ENCODE results near the gene ZNF24. TPM values are rescaled to one million over a fixed set of nuclear protein-coding genes. Genes with fewer than 3 reads are reported as not detected.

Gene ZNF24
- total and polyA plus RNA-seq, 10 of the 15 experiments (the other 5 are each of a cell fraction or from before 2014, with no cell fraction given): 13.6 to 41.7 (median 28.3) TPM

DNA sequence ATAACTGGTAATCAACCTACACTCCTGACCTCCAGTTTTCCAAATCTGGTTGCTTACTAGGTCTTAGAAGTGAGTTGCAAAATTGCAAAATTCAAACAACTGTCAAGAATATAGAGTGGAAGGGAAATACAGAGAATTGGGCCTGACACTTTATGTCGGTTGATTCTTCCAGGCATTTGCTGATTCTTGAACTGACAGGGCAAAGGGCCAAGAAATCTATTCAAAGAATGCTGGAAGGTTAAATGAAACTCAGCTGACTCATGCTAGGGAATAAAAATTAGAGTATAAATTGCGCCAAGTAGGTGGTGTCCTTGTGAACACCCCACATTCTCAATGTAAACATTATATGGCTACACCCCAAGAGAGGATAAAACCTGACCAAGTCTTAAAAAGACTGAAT, 32.7 kb downstream of the ZNF24 start:
- Histone ChIP-seq H3K4me2 (ENCODE audit: control insufficient read depth, insufficient read depth) (no peak overlapping the region), H3K4me3 (no peak overlapping the region), H4K20me1 (ENCODE audit: control insufficient read depth, insufficient read depth) (no peaks in the 10 kb centered on the region), H3K4me1 (ENCODE audit: control insufficient read depth, insufficient read depth, low read length) (no peaks in the 10 kb centered on the region), H3K27me3 (replicated peaks in 1 of 2; ENCODE audit: control insufficient read depth in 2 of 2, insufficient read depth in 2 of 2, low read length in 1 of 2) (no peaks in the 10 kb centered on the region), H2AFZ (ENCODE audit: control insufficient read depth, low read depth, low read length) (no peak overlapping the region), H3K9ac (ENCODE audit: control insufficient read depth, insufficient read depth, low read length) (no peak overlapping the region), H3K9me3 (replicated peaks; ENCODE audit: control insufficient read depth, insufficient read depth, low read length) (peaks cover 19% of the 10 kb centered on the region), H3K27ac (ENCODE audit: control insufficient read depth, insufficient read depth) (no peak overlapping the region), H3K36me3 (ENCODE audit: control insufficient read depth in 2 of 2, insufficient read depth in 2 of 2, low read length in 1 of 2) (peaks cover 0 to 5% of the 10 kb centered on the region in 2 experiments; a peak in 1 of 4 replicates), H3K79me2 (ENCODE audit: control insufficient read depth, insufficient read depth, low read length) (no peaks in the 10 kb centered on the region)
- ChIA-PET SMC1A (ENCODE audit: uncharacterized antibody, unreplicated experiment) (interaction anchor here (1.2 kb wide), 1 partner anchor 12 kb away, joined by 3 read pairs; no protein-coding TSS in a partner anchor), CTCF (no interaction called here), POLR2A (no interaction called here), RAD21 (ENCODE audit: unreplicated experiment) (no interaction called here)
- FAIRE-seq: no peak
- in situ Hi-C loops (cut with MboI) (no loop called here), intact Hi-C loops (cut with micrococcal nuclease; ENCODE audit: unreplicated experiment) (no loop called here)
- DNase-seq (ENCODE audit: low read depth, low spot score): no peak
- no TSS peak for BruUV-seq (replicated peaks)
- WGBS (ENCODE audit: insufficient coverage, insufficient replicate concordance, low lambda C conversion rate, missing lambda C conversion rate): 100% methylated on average over 2 of the region's 2 CpGs
- ATAC-seq: no peak
- TF ChIP-seq, protein P1, sequence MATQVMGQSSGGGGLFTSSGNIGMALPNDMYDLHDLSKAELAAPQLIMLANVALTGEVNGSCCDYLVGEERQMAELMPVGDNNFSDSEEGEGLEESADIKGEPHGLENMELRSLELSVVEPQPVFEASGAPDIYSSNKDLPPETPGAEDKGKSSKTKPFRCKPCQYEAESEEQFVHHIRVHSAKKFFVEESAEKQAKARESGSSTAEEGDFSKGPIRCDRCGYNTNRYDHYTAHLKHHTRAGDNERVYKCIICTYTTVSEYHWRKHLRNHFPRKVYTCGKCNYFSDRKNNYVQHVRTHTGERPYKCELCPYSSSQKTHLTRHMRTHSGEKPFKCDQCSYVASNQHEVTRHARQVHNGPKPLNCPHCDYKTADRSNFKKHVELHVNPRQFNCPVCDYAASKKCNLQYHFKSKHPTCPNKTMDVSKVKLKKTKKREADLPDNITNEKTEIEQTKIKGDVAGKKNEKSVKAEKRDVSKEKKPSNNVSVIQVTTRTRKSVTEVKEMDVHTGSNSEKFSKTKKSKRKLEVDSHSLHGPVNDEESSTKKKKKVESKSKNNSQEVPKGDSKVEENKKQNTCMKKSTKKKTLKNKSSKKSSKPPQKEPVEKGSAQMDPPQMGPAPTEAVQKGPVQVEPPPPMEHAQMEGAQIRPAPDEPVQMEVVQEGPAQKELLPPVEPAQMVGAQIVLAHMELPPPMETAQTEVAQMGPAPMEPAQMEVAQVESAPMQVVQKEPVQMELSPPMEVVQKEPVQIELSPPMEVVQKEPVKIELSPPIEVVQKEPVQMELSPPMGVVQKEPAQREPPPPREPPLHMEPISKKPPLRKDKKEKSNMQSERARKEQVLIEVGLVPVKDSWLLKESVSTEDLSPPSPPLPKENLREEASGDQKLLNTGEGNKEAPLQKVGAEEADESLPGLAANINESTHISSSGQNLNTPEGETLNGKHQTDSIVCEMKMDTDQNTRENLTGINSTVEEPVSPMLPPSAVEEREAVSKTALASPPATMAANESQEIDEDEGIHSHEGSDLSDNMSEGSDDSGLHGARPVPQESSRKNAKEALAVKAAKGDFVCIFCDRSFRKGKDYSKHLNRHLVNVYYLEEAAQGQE (IDR thresholded peaks at IDR 0.05; ENCODE audit: low read depth, low read length): no peak
- TF ChIP-seq, protein P2, sequence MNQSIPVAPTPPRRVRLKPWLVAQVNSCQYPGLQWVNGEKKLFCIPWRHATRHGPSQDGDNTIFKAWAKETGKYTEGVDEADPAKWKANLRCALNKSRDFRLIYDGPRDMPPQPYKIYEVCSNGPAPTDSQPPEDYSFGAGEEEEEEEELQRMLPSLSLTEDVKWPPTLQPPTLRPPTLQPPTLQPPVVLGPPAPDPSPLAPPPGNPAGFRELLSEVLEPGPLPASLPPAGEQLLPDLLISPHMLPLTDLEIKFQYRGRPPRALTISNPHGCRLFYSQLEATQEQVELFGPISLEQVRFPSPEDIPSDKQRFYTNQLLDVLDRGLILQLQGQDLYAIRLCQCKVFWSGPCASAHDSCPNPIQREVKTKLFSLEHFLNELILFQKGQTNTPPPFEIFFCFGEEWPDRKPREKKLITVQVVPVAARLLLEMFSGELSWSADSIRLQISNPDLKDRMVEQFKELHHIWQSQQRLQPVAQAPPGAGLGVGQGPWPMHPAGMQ (IDR thresholded peaks at IDR 0.05; ENCODE audit: borderline replicate concordance): no peak
